Neuronal stem cell (in vitro differentiated cells): Measurements from ENCODE around the gene WDTC1. TPM values are rescaled to one million over a fixed set of nuclear protein-coding genes. Genes with fewer than 3 reads are reported as not detected.
"Not testable (repeated sequence)": the region's sequence is repeated elsewhere in the genome, so short reads cannot be mapped to it uniquely, and the experiment has no call there.

Source experiments
- DNase-seq: peaks from one replicate; pipeline ENCODE4 v3.0.0-alpha.2; 2013; ENCODE audit warnings: low spot score
- H2AFZ ChIP-seq: one replicate; pipeline ENCODE4 v1.6.1; 2013; ENCODE audit warnings: mild to moderate bottlenecking, low read length, inconsistent platforms
- H2AK5ac ChIP-seq: 2 replicates; pipeline ENCODE4 v1.6.1; 2013; ENCODE audit warnings: low read depth, mild to moderate bottlenecking, inconsistent platforms, low read length, moderate library complexity, mixed read lengths
- H2BK120ac ChIP-seq: 2 replicates; pipeline ENCODE4 v1.6.1; 2013; ENCODE audit warnings: low read depth, mild to moderate bottlenecking, inconsistent platforms, low read length, moderate library complexity, mixed read lengths
- H2BK12ac ChIP-seq: one replicate; pipeline ENCODE4 v1.6.1; 2013; ENCODE audit warnings: low read length, inconsistent platforms
- H2BK15ac ChIP-seq: 2 replicates; pipeline ENCODE4 v1.6.1; 2013; ENCODE audit warnings: mild to moderate bottlenecking, low read length, inconsistent platforms, mixed read lengths
- H2BK5ac ChIP-seq: one replicate; pipeline ENCODE4 v1.6.1; 2013; ENCODE audit warnings: inconsistent platforms, mild to moderate bottlenecking, low read length, moderate library complexity
- H3K14ac ChIP-seq: one replicate; pipeline ENCODE4 v1.6.1; 2013; ENCODE audit warnings: low read length, inconsistent platforms
- H3K18ac ChIP-seq: 2 replicates; pipeline ENCODE4 v1.6.1; 2013; ENCODE audit warnings: low read length, inconsistent platforms
- H3K23ac ChIP-seq: 2 replicates; pipeline ENCODE4 v1.6.1; 2013; ENCODE audit warnings: low read depth, mild to moderate bottlenecking, mixed read lengths, low read length, inconsistent platforms; ENCODE audit not compliant: poor library complexity
- H3K27ac ChIP-seq: replicated peaks from 3 replicates; pipeline ENCODE4 v1.5.1; 2013; ENCODE audit warnings: low read length, inconsistent platforms
- H3K27me3 ChIP-seq, 3 experiments: 2 replicates each; pipeline ENCODE4 v1.6.1; 2013; ENCODE audit warnings: low read length in 3 of 3, mild to moderate bottlenecking in 2 of 3, inconsistent platforms in 1 of 3, low read depth in 1 of 3, mixed read lengths in 1 of 3, moderate library complexity in 1 of 3; ENCODE audit not compliant: control insufficient read depth in 3 of 3, insufficient read depth in 3 of 3
- H3K36me3 ChIP-seq, 2 donors: replicated peaks in 1 of 2; 2 replicates each; pipeline ENCODE4 v1.6.1; 2013; ENCODE audit warnings: low read length in 2 of 2; ENCODE audit not compliant: control insufficient read depth in 2 of 2, insufficient read depth in 2 of 2
- H3K4ac ChIP-seq: 2 replicates; pipeline ENCODE4 v1.6.1; 2013; ENCODE audit warnings: inconsistent platforms, mild to moderate bottlenecking, low read length, moderate library complexity
- H3K4me1 ChIP-seq, 2 donors: 1 replicate in 1 of 2; 2 replicates in 1 of 2; pipeline ENCODE4 v1.6.1; 2013; ENCODE audit warnings: low read length in 2 of 2, low read depth in 1 of 2; ENCODE audit not compliant: control insufficient read depth in 2 of 2, insufficient read depth in 1 of 2
- H3K4me2 ChIP-seq: one replicate; pipeline ENCODE4 v1.6.1; 2013; ENCODE audit warnings: mild to moderate bottlenecking, low read length, inconsistent platforms; ENCODE audit not compliant: insufficient read depth, poor library complexity, severe bottlenecking
- H3K4me3 ChIP-seq, 2 donors: 2 replicates each; pipeline ENCODE4 v1.5.1; 2013; ENCODE audit warnings: low read length in 2 of 2, mild to moderate bottlenecking in 2 of 2, inconsistent platforms in 1 of 2, moderate library complexity in 1 of 2
- H3K79me1 ChIP-seq: one replicate; pipeline ENCODE4 v1.6.1; 2013; ENCODE audit warnings: low read depth, mild to moderate bottlenecking, inconsistent platforms, low read length, moderate library complexity
- H3K9ac ChIP-seq: one replicate; pipeline ENCODE4 v1.6.1; 2013; ENCODE audit warnings: mild to moderate bottlenecking, low read depth, low read length, inconsistent platforms; ENCODE audit not compliant: poor library complexity
- H3K9me3 ChIP-seq, 2 donors: replicated peaks in 1 of 2; 2 replicates each; pipeline versions ENCODE3 to v1.6.1; 2013; ENCODE audit warnings: low read length in 2 of 2, mild to moderate bottlenecking in 2 of 2, inconsistent platforms in 1 of 2, low read depth in 1 of 2, mixed read lengths in 1 of 2, moderate library complexity in 1 of 2; ENCODE audit not compliant: control insufficient read depth in 2 of 2, insufficient read depth in 1 of 2
- H4K8ac ChIP-seq: one replicate; pipeline ENCODE4 v1.6.1; 2013; ENCODE audit warnings: low read depth, mild to moderate bottlenecking, inconsistent platforms, low read length, moderate library complexity
- H4K91ac ChIP-seq: one replicate; pipeline ENCODE4 v1.6.1; 2013; ENCODE audit warnings: low read length, low read depth, mild to moderate bottlenecking, inconsistent platforms; ENCODE audit not compliant: poor library complexity
- WGBS, 2 donors: extraction: QIAGEN DNeasy Blood & Tissue Kit; methylation state at CpG; one replicate each; pipeline ENCODE4 v1.1.7; 2013; ENCODE audit warnings: missing lambda C conversion rate in 2 of 2, mixed read lengths in 1 of 2; ENCODE audit not compliant: insufficient read length in 2 of 2, insufficient replicate concordance in 1 of 2; ENCODE audit errors: extremely low coverage in 2 of 2; 5-methylcytosine and 5-hydroxymethylcytosine counted together
- polyA plus RNA-seq, 2 experiments: library from polyadenylated mRNA; stranded (reverse); fragments of 200-250 nt; gene quantifications; one replicate each; pipeline ENCODE4 v1.2.3, GENCODE V29; 2013

Gene WDTC1
- polyA plus RNA-seq (2013, experiment 1 of 2) = 33.1 TPM
- polyA plus RNA-seq (2013, experiment 2 of 2) = 33.5 TPM

DNA sequence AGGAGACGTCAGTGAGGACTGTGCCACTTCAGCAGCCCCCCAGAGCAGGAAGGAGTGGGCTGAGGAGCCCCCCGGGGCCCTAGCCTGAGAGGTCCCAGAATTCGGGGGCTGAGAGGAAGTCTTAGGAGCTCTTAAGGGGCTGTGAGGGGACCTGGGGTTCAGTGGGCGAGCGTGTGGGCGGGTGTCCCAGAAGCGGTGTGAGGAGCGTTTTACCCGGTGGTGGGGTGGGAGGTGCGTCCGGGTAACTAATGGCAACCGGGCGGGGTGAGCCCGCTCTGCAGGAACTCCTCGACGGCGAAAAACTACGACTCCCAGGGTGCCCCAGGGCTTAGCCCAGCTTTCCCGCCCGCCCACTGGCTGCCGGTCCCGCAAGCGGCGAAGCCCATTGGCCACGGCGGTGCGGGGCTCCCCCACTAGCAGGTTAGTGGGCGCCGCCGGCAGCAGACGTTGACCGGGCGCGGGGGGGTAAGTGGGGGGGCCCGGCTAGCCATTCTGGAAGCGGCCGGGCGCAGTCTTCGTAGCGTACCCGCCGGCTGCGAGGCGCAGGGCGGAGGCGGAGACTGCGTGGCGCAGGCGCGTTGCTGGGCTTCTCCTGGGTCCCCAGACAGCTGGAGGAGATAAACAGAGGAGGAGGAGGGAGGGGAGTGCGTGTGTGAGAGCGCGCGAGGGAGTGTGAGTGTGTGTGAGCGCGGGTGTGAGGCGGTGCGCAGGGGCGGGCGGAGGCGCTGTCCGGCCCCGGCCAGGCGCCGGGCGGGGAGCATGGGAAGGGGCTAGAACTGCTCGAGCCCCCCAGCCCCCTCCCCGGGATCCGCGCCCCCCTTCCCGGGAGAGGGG lies at the start of gene WDTC1:
TSS of gene WDTC1 (plus strand) at position 584 of the 834 bp plus-strand sequence. CDS start 26,423 bp downstream, outside the sequence.
- Histone ChIP-seq H3K36me3 (no peaks in the 10 kb centered on the region), H3K18ac (peak within 1 kb of the TSS; percentile 87), H4K8ac (no peak within 1 kb of the TSS), H4K91ac (no peak within 1 kb of the TSS), H3K4me1 (peaks cover 5 to 7% of the 10 kb centered on the region in 2 donors), H3K14ac (no peak within 1 kb of the TSS), H2BK120ac (no peak within 1 kb of the TSS), H2AFZ (peak within 1 kb of the TSS; percentile 97), H3K23ac (peak within 1 kb of the TSS; percentile 95), H3K27ac (peak within 1 kb of the TSS; percentile 46), H3K4me3 (peak within 1 kb of the TSS; percentile 91 to 96), H3K9me3 (no peaks in the 10 kb centered on the region), H3K4me2 (peak within 1 kb of the TSS; percentile 78), H2BK15ac (peak within 1 kb of the TSS; percentile 49), H2BK12ac (no peak within 1 kb of the TSS), H2AK5ac (no peak within 1 kb of the TSS), H3K4ac (no peak within 1 kb of the TSS), H3K79me1 (no peaks in the 10 kb centered on the region), H2BK5ac (no peak within 1 kb of the TSS), H3K9ac (peak within 1 kb of the TSS; percentile 90), H3K27me3 (no peaks in the 10 kb centered on the region)
- WGBS, 2 donors = no CpG with 5 or more reads among the region's 71 CpGs
- DNase-seq = peak; percentile 97

DNA sequence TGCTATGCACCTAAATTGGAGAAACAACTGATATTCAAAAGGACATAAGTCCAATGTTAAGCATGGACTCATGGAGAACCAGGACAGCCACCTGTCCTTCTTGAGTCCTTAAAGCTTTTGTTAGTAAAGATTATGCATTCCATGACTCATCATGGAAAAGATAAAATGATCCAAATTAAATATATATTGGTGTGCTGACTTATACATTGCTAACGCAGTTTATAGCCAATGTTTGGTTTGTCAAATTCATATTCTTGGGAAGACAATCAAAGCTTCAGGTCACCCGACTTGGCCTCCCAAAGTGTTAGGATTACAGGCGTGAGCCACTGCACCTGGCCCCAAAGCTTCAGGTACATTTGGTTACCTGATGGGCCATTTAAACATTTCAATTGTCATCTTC lies 49.8 kb upstream of the WDTC1 start:
- H3K4me1 ChIP-seq, H2BK5ac ChIP-seq, H3K4me2 ChIP-seq, H2BK12ac ChIP-seq, DNase-seq, H3K27me3 ChIP-seq, H3K79me1 ChIP-seq, H2AFZ ChIP-seq, H3K27ac ChIP-seq, H3K4ac ChIP-seq, H3K23ac ChIP-seq, H3K9ac ChIP-seq, H2BK120ac ChIP-seq, H3K36me3 ChIP-seq, H2BK15ac ChIP-seq, H4K8ac ChIP-seq, H4K91ac ChIP-seq, H3K18ac ChIP-seq, H3K4me3 ChIP-seq, H2AK5ac ChIP-seq, H3K14ac ChIP-seq: not testable (repeated sequence)
- WGBS, 2 donors = no CpG with 5 or more reads among the region's 3 CpGs
- peaks cover 2 to 21% of the 10 kb centered on the region in 2 donors for H3K9me3 ChIP-seq

DNA sequence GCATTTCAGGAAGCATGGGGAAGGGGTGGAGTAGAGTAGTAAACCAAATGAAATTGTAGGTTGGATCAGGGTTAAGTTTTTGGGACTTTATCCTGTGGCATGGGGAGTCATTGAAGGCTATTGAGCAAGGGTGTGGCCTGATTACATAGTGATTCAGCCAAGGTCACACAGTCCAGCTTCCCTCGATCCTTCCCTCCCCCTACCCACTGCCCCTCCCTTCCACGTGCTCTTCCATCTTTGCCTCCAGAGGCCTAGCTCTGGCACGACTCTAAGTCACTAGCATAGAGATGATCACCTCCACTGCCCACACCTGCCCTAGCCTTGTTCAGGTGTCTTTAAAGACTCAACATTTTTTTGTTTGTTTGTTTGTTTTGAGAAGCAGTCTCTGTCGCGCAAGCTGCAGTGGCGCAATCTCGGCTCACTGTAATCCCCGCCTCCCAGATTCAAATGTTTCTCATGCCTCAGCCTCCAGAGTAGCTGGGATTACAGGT lies 42.3 kb upstream of the WDTC1 start:
- no peak overlapping the region for H3K18ac ChIP-seq
- H2BK5ac ChIP-seq = no peak overlapping the region
- H2BK120ac ChIP-seq = no peak overlapping the region
- H2AFZ ChIP-seq = no peak overlapping the region
- H2BK12ac ChIP-seq = no peak overlapping the region
- no peak overlapping the region for H3K14ac ChIP-seq
- H3K23ac ChIP-seq = no peak overlapping the region
- H3K9me3 ChIP-seq = no peaks in the 10 kb centered on the region
- H3K27me3 ChIP-seq = no peaks in the 10 kb centered on the region
- DNase-seq = no peak
- H3K4me1 ChIP-seq = no peaks in the 10 kb centered on the region
- no peak overlapping the region for H3K4me3 ChIP-seq
- H3K79me1 ChIP-seq = no peaks in the 10 kb centered on the region
- no peak overlapping the region for H3K27ac ChIP-seq
- no peaks in the 10 kb centered on the region for H3K36me3 ChIP-seq
- no CpG with 5 or more reads among the region's 8 CpGs for WGBS, 2 donors
- H3K4ac ChIP-seq = no peak overlapping the region
- H2BK15ac ChIP-seq = no peak overlapping the region
- no peak overlapping the region for H4K91ac ChIP-seq
- H2AK5ac ChIP-seq = no peak overlapping the region
- H3K4me2 ChIP-seq = no peak overlapping the region
- H3K9ac ChIP-seq = no peak overlapping the region
- H4K8ac ChIP-seq = no peak overlapping the region

- H3K36me3 ChIP-seq = no peaks in the 10 kb centered on the region
- no peak overlapping the region for H2AK5ac ChIP-seq
- no peaks in the 10 kb centered on the region for H3K9me3 ChIP-seq
- no peak overlapping the region for H2AFZ ChIP-seq
- H3K4me2 ChIP-seq = no peak overlapping the region
- H3K79me1 ChIP-seq = no peaks in the 10 kb centered on the region
- no peak overlapping the region for H3K27ac ChIP-seq
- no CpG with 5 or more reads among the region's 1 CpG for WGBS, 2 donors
- H2BK12ac ChIP-seq = no peak overlapping the region
- H4K8ac ChIP-seq = no peak overlapping the region
- H3K18ac ChIP-seq = no peak overlapping the region
- H3K4me3 ChIP-seq = no peak overlapping the region
- no peak overlapping the region for H2BK15ac ChIP-seq
- DNase-seq = no peak
- no peak overlapping the region for H4K91ac ChIP-seq
- H3K27me3 ChIP-seq = no peaks in the 10 kb centered on the region
- H2BK120ac ChIP-seq = no peak overlapping the region
- H3K23ac ChIP-seq = no peak overlapping the region
- H3K4ac ChIP-seq = no peak overlapping the region
- H3K4me1 ChIP-seq = no peaks in the 10 kb centered on the region
- H3K14ac ChIP-seq = no peak overlapping the region
- peak overlapping the region; percentile 66 for H2BK5ac ChIP-seq
- no peak overlapping the region for H3K9ac ChIP-seq
These were observed 41.2 kb upstream of the WDTC1 start for GRCh38 chr1:27193194-27193593.
